NCI-H146 treated with DMSO at 0.1 percent for 48 hours (cell line): Measurements from ENCODE around the gene CNOT8.
"Not testable (repeated sequence)": the region's sequence is repeated elsewhere in the genome, so short reads cannot be mapped to it uniquely, and the experiment has no call there.

ENCODE experiments used
- DNase-seq: peaks from one replicate; lab custom pipeline; 2025; ENCODE audit not compliant: unreplicated experiment; lab: John Stamatoyannopoulos, UW

The CNOT8 gene

DNA sequence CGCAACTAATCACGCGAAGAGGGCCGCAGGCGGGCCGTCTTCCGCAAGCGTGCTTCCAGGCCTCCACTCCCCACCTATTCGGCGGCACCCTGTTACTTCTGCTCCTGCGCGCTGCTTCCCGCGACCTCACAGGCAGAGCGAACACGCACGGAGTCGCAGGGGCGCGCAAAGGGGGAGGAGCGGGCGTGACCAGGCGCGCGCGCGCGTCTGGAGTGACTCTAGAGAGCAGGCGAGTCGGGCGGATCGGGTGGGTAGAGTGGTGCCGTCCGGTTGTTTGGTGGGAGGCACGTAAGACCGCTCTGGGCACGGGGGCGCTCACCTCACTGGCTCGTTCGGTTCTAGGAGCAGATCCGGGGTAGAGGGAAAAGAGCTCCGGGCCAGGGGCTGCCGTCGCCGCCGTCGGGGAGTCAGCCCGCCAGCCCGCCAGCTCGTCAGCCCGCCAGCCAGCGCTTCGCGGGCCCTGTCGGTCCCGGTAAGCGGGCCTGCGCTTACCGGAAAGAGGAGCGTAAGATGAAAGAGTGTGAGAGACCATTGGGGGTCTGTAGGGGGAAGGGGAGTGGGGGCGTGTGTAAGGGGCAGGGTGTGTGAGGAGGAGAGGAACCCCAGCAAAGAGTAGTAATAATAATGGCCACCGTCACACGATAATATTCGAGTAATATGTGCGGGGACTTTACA, at the start of gene CNOT8:
TSS of gene CNOT8 (plus strand) at position 331 of the 675 bp plus-strand sequence. CDS start 4,652 bp downstream, outside the sequence.
- peak; percentile 89 for DNase-seq

GRCh38 chr5:154811239-154811638, 47.2 kb upstream of the CNOT8 start:
- no peak for DNase-seq

DNA sequence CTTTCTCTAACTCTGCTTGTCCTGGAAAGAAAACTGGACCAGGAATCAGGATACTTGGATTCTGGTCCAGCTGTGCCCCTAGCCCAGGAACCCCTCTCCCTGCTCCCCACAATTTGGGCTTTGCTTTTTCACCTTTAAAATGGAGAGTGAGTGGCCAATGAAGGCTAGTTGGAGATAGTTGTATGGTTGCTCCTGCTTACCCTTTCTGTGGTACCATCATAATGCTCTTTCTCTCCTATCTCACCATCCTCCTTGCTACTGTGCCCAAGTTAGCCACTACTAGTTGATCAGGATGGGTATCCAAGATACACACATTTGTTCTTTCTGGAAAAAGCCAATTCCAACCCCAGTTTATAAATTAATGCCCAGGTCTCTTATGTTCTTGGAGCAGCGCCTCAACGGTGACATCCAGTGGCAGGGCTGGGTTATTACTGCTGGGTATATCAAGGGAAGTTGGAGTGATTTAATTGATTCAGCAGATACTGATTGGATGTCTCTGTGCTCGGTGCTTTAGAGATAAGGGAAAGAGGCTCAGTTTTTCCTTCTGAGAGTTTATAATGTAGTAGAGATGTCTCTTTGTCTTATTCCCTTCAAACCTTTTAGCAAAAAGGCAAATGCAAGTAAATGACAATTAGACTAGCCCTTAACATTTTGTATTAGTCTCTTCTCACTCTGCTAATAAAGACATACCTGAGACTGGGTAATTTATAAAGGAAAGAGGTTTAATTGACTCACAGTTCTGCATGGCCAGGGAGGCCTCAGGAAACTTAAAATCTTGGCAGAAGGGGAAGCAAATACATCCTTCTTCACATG, 46.6 kb upstream of the CNOT8 start:
- peak; percentile 2 for DNase-seq

GRCh38 chr5:154813158-154813557, 45.3 kb upstream of the CNOT8 start:
- no peak for DNase-seq

DNA sequence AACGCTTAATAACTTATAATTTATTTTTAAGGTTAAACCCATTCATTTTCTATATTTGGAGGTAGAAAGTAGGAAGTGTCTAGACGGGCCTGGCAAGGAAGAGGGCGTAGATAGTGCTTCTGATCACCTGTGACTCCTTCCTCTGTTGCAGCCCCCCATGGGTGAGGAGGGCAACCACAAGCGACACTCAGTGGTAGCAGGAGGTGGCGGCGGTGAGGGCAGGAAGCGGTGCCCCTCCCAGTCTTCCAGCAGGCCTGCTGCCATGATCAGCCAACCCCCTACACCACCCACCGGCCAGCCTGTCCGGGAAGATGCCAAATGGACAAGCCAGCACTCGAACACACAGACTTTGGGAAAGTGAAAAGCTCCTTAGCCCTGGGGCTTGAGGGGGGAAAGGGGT, 44.7 kb upstream of the CNOT8 start:
- no peak for DNase-seq

GRCh38 chr5:154815025-154815424, 43.4 kb upstream of the CNOT8 start:
- no peak for DNase-seq

DNA sequence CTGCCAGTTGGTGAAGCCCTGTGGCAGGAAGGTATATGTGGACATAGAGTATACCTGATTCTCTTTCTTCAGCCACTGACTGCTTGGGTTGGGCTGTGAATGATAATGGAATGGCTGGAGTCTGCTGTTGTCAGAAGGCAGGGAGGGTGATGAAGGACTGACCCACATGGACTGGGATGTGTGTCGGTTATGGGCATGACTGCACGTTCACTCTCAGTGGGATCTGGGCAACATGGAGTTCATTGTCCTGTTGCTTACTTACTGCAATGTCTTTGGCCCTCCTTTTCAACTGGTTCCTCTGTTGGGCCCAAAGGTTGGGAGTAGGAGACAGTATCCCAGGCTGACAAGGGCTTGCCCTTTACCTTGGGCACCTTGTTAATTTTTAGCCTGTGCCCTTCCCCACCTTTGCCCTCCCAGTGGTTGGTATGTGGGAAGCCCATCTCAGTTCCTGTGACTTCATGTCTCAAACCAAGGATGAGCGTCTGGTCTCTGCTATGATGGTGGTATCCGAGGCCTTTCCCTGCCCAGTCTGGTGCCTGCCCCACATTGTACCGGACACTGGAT, 42.7 kb upstream of the CNOT8 start:
- DNase-seq = no peak

- no peak for DNase-seq
These were observed 41.4 kb upstream of the CNOT8 start for GRCh38 chr5:154816891-154817492.

- no peak for DNase-seq
These were observed 40.6 kb upstream of the CNOT8 start for GRCh38 chr5:154817815-154818214.

DNA sequence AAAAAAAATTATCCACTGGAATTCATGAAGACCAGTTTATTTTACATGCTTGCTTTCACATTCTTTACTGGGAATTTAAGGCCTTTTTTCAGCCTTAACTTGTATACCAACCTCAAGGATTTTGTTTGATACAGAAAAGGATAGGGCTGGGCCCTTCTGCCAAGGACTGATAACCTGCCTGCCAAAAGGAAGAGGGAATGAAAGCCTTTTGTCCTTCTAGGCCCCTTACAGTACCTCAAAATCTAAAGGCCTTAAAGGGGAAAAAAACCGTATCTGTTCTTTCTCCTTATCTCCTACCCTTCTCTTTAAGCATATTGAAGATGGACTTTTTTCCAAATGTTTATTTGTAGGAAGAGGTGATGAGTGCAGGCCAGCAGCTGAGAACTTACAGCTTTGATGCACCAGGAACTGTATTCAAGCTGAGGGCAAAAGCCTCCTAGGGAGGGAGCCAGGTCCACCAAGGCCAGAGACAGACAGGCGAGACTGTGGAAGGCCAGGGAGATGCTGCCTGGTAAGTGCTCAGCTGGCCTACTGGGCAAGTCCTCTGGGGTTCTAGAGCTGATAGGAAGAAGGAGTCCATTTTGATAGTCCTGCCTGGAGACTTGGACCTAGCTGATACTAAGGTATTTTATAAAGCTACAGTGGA, 39.8 kb upstream of the CNOT8 start:
- no peak for DNase-seq

GRCh38 chr5:154819546-154819945, 38.9 kb upstream of the CNOT8 start:
- no peak for DNase-seq

DNA sequence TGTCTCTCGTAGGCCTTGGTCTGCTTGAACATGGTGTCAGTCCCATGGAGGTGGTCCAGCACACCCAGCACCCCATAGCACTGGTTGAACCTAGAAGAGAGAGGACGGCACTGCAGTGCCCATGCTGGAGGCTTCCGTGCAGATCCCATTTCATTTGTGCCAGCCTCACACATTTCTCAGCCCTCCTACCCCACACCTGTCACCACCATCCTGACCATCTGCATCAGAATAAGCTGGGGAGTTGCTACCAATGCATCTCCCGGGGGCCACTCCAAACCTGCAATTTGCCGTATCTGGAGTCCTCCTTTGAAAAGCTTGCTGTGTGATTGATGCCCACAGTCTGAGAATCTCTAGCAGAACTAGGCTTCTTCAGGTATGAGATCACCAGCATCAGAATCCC, 38.0 kb upstream of the CNOT8 start:
- no peak for DNase-seq

GRCh38 chr5:154822896-154823295, 35.5 kb upstream of the CNOT8 start:
- not testable (repeated sequence) for DNase-seq

GRCh38 chr5:154823605-154824004, 34.8 kb upstream of the CNOT8 start:
- no peak for DNase-seq

DNA sequence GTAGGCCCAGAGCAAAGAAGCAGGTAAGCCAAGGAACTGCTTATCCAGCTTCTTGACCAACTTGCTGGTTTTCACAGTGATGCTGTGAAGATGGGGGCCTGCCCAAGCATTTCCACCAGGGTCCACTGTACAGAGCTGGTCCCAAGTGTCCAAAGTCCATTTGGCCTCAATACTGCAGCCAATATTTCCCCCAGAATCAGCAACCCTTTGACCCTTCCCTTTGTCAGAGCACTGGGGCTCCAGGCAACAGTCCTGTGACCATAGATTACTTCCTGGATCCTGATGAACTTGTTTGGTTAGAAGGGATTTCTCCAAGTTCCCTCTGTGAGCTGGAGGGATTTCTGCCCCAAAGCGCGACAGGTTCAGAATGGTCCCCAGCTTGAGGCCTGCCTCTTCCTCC, 34.4 kb upstream of the CNOT8 start:
- no peak for DNase-seq

DNA sequence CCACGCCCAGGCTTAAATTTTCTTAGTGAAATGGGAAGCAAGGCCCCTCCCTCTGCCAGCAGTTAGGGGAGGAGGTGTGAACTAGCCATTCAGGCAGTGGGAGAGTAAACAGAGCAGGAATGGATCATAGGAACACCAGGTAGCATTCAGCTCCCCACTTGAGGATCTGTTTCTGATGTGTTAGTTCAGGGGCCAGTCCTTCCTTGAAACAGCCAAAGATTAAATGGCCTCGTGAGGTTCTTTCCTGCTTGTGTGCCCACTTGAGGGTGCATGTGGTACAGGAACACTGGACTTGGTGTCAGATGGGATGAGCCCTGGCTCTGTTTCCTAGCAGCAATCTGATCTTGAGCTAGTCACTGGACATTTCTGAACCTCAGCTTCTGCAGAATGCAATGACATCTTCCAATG, 29.2 kb upstream of the CNOT8 start:
- no peak for DNase-seq

DNA sequence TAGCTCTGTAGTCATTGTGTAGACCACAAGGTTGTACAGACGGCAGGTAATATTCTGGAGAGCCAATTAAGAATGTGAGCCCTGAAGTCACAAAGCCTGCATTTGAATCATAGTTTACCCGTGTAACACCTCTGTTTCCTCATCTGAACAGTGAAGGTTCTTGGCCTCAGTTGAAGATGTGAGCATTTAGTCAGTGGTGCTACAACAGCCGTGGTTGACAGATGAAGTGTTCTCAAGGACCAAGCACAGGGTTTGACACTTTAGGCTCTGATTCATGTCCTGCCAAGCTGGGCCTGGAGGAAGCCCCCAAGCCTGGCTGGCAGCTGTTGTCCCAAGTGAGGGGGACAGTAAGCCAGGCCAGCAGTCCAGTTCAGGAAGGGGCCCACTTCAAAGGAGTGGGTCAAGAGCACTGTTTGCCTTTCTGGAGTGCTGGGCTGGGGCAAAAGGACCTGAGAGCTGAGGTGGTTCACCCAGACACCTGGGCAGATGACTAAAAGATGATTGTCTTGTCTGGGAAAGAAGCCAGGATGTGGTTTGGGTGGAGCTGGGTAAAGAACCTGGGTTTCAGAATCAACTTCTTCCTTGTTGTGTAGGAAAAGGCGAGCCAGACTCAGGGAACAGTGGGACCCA, 28.7 kb upstream of the CNOT8 start:
- DNase-seq = no peak

DNA sequence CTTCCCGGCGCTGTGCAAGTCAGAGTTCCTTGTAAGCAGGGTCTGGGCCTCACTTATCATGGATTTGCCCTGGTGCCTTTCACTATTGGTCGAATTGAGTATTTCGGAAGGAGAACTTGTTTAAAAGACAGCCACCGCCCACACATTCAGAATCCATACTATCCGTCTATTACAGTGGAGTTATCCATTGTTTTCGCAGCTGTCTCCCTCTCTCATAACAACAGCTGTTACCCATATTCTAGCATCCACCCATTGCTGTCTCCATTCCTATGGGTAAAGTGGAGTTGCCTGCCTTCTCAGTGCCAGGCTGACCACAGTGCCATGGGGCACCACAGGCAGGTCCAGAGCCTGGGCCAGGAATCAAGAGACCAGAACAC, 28.2 kb upstream of the CNOT8 start:
- DNase-seq = no peak

GRCh38 chr5:154830596-154830995, 27.8 kb upstream of the CNOT8 start:
- no peak for DNase-seq

DNA sequence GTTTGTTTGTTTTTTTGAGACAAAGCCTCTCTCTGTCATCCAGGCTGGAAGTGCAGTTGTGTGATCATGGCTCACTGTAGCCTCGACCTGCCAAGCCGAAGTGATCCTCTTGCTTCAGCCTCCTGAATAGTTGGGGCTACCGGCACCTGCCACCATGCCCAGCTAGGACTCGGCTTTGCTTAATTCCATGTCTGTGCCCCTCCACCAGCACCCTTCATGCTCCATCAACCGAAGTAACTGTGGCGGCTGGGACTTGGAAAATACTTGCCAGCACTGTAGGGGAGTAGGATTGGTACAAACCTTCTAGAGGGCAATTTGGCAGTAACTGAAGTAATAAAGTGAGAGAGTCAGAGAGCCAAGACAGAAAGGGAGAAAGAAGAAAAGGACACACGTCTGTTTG, 27.0 kb upstream of the CNOT8 start:
- no peak for DNase-seq

DNA sequence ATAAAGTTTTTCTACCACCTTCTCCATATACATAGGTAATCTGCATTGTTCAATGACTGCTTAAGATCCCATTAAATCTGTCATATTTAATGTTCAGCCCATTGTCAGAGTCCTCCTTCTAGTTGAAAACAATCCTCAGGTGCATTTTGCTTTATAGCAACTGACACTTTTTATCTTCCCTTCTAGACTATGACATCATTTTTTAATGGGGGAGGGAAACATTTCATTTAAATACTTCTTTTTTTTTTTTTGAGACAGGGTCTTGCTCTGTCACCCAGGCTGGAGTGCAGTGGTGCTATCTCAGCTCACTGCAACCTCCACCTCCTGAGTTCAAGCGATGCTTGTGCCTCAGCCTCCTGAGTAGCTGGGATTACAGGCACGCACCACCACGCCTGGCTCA, 25.6 kb upstream of the CNOT8 start:
- not testable (repeated sequence) for DNase-seq
